ENCODE measurements around the gene GC. TPM values are rescaled to one million over a fixed set of nuclear protein-coding genes. Genes with fewer than 3 reads are reported as not detected.
A peak's percentile ranks its signal among the peaks of the same experiment; 100 is the strongest.

GC gene
- total and polyA plus RNA-seq, 9 of the 15 experiments (the other 6 are each of a cell fraction or from before 2014, with no cell fraction given) = 0.44 TPM; not detected in 8

- peak; percentile 9 to 21 (median 16) for DNase-seq (ENCODE audit: extremely low read depth in 1 of 4, low spot score in 3 of 4)
- TF ChIP-seq NFE2L1 (tag; IDR thresholded peaks at IDR 0.05; ENCODE audit: borderline replicate concordance, low read depth) (peak; percentile 56; the same call in 1 of the 2 replicates), REST (IDR thresholded peaks at IDR 0.05; ENCODE audit: borderline replicate concordance) (peak; percentile 69; the same call in 1 of the 2 replicates), REST (CRISPR knock-in tag; IDR thresholded peaks at IDR 0.05; ENCODE audit: low read depth) (no peak), ZBTB5 (IDR thresholded peaks at IDR 0.05) (no peak), HNRNPUL1 (IDR thresholded peaks at IDR 0.05; ENCODE audit: low read length) (no peak), DEAF1 (CRISPR knock-in tag; IDR thresholded peaks at IDR 0.05) (peak; percentile 65), COPS2 (conservative IDR thresholded peaks at IDR 0.05) (no peak), MAFF (IDR thresholded peaks at IDR 0.05; ENCODE audit: low read length) (peak; percentile 86), RAD21 (CRISPR knock-in tag; conservative IDR thresholded peaks at IDR 0.05 in 1 of 2, IDR thresholded peaks at IDR 0.05 in 1 of 2) (peak; percentile 77 to 78), POLR3G (IDR thresholded peaks at IDR 0.05; ENCODE audit: extremely low read depth, insufficient read length, insufficient replicate concordance) (no peak), MAFG (tag; conservative IDR thresholded peaks at IDR 0.05) (peak; percentile 91)
Observed at GRCh38 chr4:71732706-71733105, 51.2 kb downstream of the GC start.

More at GRCh38 chr4:71732706-71733105, 51.2 kb downstream of the GC start:
- in situ Hi-C loops (cut with MboI) = loop anchor here (25.0 kb wide), 1 partner anchor 1280 kb away; no protein-coding TSS in a partner anchor
- Histone ChIP-seq H3K4me2 (ENCODE audit: insufficient read depth, low read length) (no peak overlapping the region), H4K20me1 (replicated peaks; ENCODE audit: control insufficient read depth, insufficient read depth, low read length) (no peaks in the 10 kb centered on the region), H3K36me3 (ENCODE audit: control insufficient read depth, insufficient read depth, low read length) (no peaks in the 10 kb centered on the region), H3K9me1 (ENCODE audit: control insufficient read depth, insufficient read depth, low read length) (no peaks in the 10 kb centered on the region), H3K4me3 (no peak overlapping the region), H3K4me1 (replicated peaks in 1 of 2; ENCODE audit: control insufficient read depth in 2 of 2, insufficient read depth in 2 of 2, low read length in 2 of 2) (no peaks in the 10 kb centered on the region), H3K27me3 (ENCODE audit: control insufficient read depth in 2 of 2, insufficient read depth in 2 of 2, low read length in 2 of 2) (peaks cover 0 to 9% of the 10 kb centered on the region in 2 experiments; a peak in 2 of 5 replicates), H2AFZ (ENCODE audit: low read depth, low read length) (no peak overlapping the region), H3K79me2 (ENCODE audit: control insufficient read depth, insufficient read depth, low read length) (no peaks in the 10 kb centered on the region), H3K9ac (ENCODE audit: insufficient read depth in 1 of 2, low read depth in 2 of 2, low read length in 2 of 2) (no peak overlapping the region), H3K9me3 (replicated peaks; ENCODE audit: control insufficient read depth, insufficient read depth, low read depth, low read length) (no peaks in the 10 kb centered on the region), H3K27ac (ENCODE audit: extremely low read depth, low read depth, low read length) (no peak overlapping the region)
- ChIA-PET CTCF (ENCODE audit: low intra/inter-chr PET ratio) (interaction anchor here (0.6 to 1.9 kb wide), 4 partner anchors 209 to 1286 kb away, joined by 3 to 6 read pairs (median 4); no protein-coding TSS in a partner anchor), POLR2A (no interaction called here)
- 36% methylated on average over 2 of the region's 2 CpGs for WGBS (ENCODE audit: insufficient coverage, low coverage, missing lambda C conversion rate)
- no TSS peak for BruUV-seq (replicated peaks)
- intact Hi-C loops (cut with micrococcal nuclease) = loop anchor here (2.0 to 5.0 kb wide), 2 partner anchors 208 to 570 kb away; no protein-coding TSS in a partner anchor
- FAIRE-seq (no peak), ATAC-seq (no peak)

Measured in K562 (cell line).